Duodenal mucosa (tissue), 2 donors: ENCODE results near the gene GLP2R.

Source experiments
- H3K27ac ChIP-seq: one replicate; pipeline ENCODE4 v1.7.0; 2013; ENCODE audit warnings: low read depth, low read length
- H3K27me3 ChIP-seq, 2 donors: one replicate each; pipeline ENCODE4 v1.7.0; 2013; ENCODE audit warnings: low read length in 2 of 2, control low read depth in 1 of 2; ENCODE audit not compliant: insufficient read depth in 2 of 2, control insufficient read depth in 1 of 2
- H3K36me3 ChIP-seq, 2 donors: one replicate each; pipeline ENCODE4 v1.7.0; 2013; ENCODE audit warnings: low read length in 2 of 2, control low read depth in 1 of 2; ENCODE audit not compliant: insufficient read depth in 2 of 2, control insufficient read depth in 1 of 2
- H3K4me1 ChIP-seq, 2 donors: one replicate each; pipeline ENCODE4 v1.7.0; 2013; ENCODE audit warnings: low read length in 2 of 2, control low read depth in 1 of 2; ENCODE audit not compliant: insufficient read depth in 2 of 2, control insufficient read depth in 1 of 2
- H3K4me3 ChIP-seq, 2 donors: one replicate each; pipeline ENCODE4 v1.7.0; 2013; ENCODE audit warnings: low read length in 2 of 2, low read depth in 1 of 2
- H3K9ac ChIP-seq, 2 donors: one replicate each; pipeline ENCODE4 v1.7.0; 2013; ENCODE audit warnings: low read length in 2 of 2, low read depth in 1 of 2
- H3K9me3 ChIP-seq, 2 donors: one replicate each; pipeline ENCODE4 v1.7.0; 2013; ENCODE audit warnings: low read length in 2 of 2, control low read depth in 1 of 2; ENCODE audit not compliant: control insufficient read depth in 1 of 2

Gene GLP2R

GRCh38 chr17:9894231-9894630, 68.5 kb downstream of the GLP2R start:
- Histone ChIP-seq H3K9ac (no peak overlapping the region), H3K36me3 (no peaks in the 10 kb centered on the region), H3K4me3 (no peak overlapping the region), H3K9me3 (no peaks in the 10 kb centered on the region), H3K27ac (no peak overlapping the region), H3K27me3 (no peaks in the 10 kb centered on the region), H3K4me1 (no peaks in the 10 kb centered on the region)

GRCh38 chr17:9895923-9896322, 70.2 kb downstream of the GLP2R start:
- H3K9me3 ChIP-seq, result no peaks in the 10 kb centered on the region
- no peaks in the 10 kb centered on the region for H3K4me1 ChIP-seq
- no peak overlapping the region for H3K4me3 ChIP-seq
- no peaks in the 10 kb centered on the region for H3K27me3 ChIP-seq
- H3K27ac ChIP-seq, result no peak overlapping the region
- no peak overlapping the region for H3K9ac ChIP-seq
- H3K36me3 ChIP-seq, result no peaks in the 10 kb centered on the region

GRCh38 chr17:9897372-9897968, 71.7 kb downstream of the GLP2R start:
- Histone ChIP-seq H3K4me3 (no peak overlapping the region), H3K27me3 (no peaks in the 10 kb centered on the region), H3K9me3 (no peaks in the 10 kb centered on the region), H3K4me1 (no peaks in the 10 kb centered on the region), H3K9ac (no peak overlapping the region), H3K36me3 (no peaks in the 10 kb centered on the region), H3K27ac (no peak overlapping the region)

GRCh38 chr17:9898812-9899211, 73.1 kb downstream of the GLP2R start:
- Histone ChIP-seq H3K27me3 (no peaks in the 10 kb centered on the region), H3K27ac (no peak overlapping the region), H3K4me1 (no peaks in the 10 kb centered on the region), H3K36me3 (no peaks in the 10 kb centered on the region), H3K9me3 (no peaks in the 10 kb centered on the region), H3K4me3 (no peak overlapping the region), H3K9ac (no peak overlapping the region)

GRCh38 chr17:9899280-9900043, 73.7 kb downstream of the GLP2R start:
- no peak overlapping the region for H3K4me3 ChIP-seq
- H3K4me1 ChIP-seq, result no peaks in the 10 kb centered on the region
- no peaks in the 10 kb centered on the region for H3K36me3 ChIP-seq
- H3K27me3 ChIP-seq, result no peaks in the 10 kb centered on the region
- H3K27ac ChIP-seq, result no peak overlapping the region
- H3K9ac ChIP-seq, result no peak overlapping the region
- H3K9me3 ChIP-seq, result no peaks in the 10 kb centered on the region

- H3K4me1 ChIP-seq, result no peaks in the 10 kb centered on the region
- H3K9me3 ChIP-seq, result no peaks in the 10 kb centered on the region
- no peak overlapping the region for H3K9ac ChIP-seq
- no peaks in the 10 kb centered on the region for H3K27me3 ChIP-seq
- no peaks in the 10 kb centered on the region for H3K36me3 ChIP-seq
- H3K27ac ChIP-seq, result no peak overlapping the region
- H3K4me3 ChIP-seq, result no peak overlapping the region
These were observed 74.4 kb downstream of the GLP2R start for GRCh38 chr17:9900044-9900594.

- Histone ChIP-seq H3K27me3 (no peaks in the 10 kb centered on the region), H3K27ac (no peak overlapping the region)
These were observed 75.1 kb downstream of the GLP2R start for GRCh38 chr17:9900784-9901183.

GRCh38 chr17:9902120-9902519, 76.4 kb downstream of the GLP2R start:
- Histone ChIP-seq H3K9ac (no peak overlapping the region), H3K36me3 (no peaks in the 10 kb centered on the region)

More at GRCh38 chr17:9900784-9901183, 75.1 kb downstream of the GLP2R start:
- no peak overlapping the region for H3K4me3 ChIP-seq
- H3K4me1 ChIP-seq, result no peaks in the 10 kb centered on the region
- no peaks in the 10 kb centered on the region for H3K9me3 ChIP-seq
- no peaks in the 10 kb centered on the region for H3K36me3 ChIP-seq
- H3K9ac ChIP-seq, result no peak overlapping the region

GRCh38 chr17:9904277-9905077, 78.8 kb downstream of the GLP2R start:
- H3K4me3 ChIP-seq, result no peak overlapping the region
- no peaks in the 10 kb centered on the region for H3K9me3 ChIP-seq
- no peaks in the 10 kb centered on the region for H3K4me1 ChIP-seq
- no peak overlapping the region for H3K27ac ChIP-seq
- no peak overlapping the region for H3K9ac ChIP-seq
- no peaks in the 10 kb centered on the region for H3K36me3 ChIP-seq
- H3K27me3 ChIP-seq, result no peaks in the 10 kb centered on the region

More at GRCh38 chr17:9902120-9902519, 76.4 kb downstream of the GLP2R start:
- no peaks in the 10 kb centered on the region for H3K4me1 ChIP-seq
- no peaks in the 10 kb centered on the region for H3K27me3 ChIP-seq
- no peak overlapping the region for H3K27ac ChIP-seq
- H3K9me3 ChIP-seq, result no peaks in the 10 kb centered on the region
- no peak overlapping the region for H3K4me3 ChIP-seq

GRCh38 chr17:9905078-9905415, 79.3 kb downstream of the GLP2R start, which contains the start of gene RCVRN:
RCVRN (minus strand) TSS chr17:9905271; CDS start chr17:9905180, 91 bp downstream.
- H3K27ac ChIP-seq, result no peak within 1 kb of the TSS
- no peaks in the 10 kb centered on the region for H3K4me1 ChIP-seq
- H3K9ac ChIP-seq, result no peak within 1 kb of the TSS
- H3K27me3 ChIP-seq, result no peaks in the 10 kb centered on the region
- no peak within 1 kb of the TSS for H3K4me3 ChIP-seq
- H3K36me3 ChIP-seq, result no peaks in the 10 kb centered on the region
- no peaks in the 10 kb centered on the region for H3K9me3 ChIP-seq
